GM19463 (cell line): ENCODE data around the gene CCT5.

Experiments used
- ATAC-seq: cut with Tn5 transposase; IDR thresholded peaks from one replicate; pipeline ENCODE4 v1.9.1; 2021; ENCODE audit warnings: mild to moderate bottlenecking, moderate library complexity; ENCODE audit not compliant: unreplicated experiment

Gene CCT5

DNA sequence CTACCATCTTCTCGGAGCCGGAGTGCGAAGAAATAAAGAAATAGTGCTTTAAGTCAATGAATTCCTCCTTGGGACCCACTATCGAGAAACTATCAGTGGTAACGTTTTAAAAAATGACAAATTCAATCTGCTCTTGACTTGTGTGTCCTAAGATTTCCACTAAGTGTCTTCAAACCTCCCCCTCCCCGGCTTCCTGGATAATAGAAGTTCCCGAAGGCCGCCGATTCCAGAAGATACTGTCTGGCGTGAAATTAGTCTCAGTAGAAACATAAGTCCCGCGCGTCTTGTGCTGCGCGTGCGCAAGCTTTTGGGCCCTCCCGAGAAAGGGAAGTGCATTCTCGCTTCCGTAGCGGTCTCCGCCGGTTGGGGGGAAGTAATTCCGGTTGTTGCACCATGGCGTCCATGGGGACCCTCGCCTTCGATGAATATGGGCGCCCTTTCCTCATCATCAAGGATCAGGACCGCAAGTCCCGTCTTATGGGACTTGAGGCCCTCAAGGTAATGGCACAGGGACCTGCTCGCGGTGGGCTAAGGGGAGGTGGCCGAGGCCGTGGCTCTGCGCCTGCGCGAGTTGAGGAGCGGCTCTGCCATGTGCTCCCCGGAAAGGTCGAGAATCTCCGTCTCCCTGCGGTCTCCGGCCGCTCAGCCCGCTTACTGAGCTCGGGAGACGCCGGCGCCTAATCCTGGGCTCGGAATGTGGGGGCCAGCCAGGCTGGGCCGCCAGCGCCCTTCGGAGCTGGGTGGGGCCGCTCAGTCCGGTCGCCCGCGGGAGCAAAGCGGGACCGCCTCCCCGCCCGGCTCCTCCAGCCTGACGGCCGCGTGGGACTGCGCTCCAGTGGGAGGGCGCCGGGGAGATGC, at the start of gene CCT5:
TSS of gene CCT5 (plus strand) at position 333 of the 858 bp plus-strand sequence. CDS start at position 394, 61 bp downstream.
- peak; percentile 70 for ATAC-seq

DNA sequence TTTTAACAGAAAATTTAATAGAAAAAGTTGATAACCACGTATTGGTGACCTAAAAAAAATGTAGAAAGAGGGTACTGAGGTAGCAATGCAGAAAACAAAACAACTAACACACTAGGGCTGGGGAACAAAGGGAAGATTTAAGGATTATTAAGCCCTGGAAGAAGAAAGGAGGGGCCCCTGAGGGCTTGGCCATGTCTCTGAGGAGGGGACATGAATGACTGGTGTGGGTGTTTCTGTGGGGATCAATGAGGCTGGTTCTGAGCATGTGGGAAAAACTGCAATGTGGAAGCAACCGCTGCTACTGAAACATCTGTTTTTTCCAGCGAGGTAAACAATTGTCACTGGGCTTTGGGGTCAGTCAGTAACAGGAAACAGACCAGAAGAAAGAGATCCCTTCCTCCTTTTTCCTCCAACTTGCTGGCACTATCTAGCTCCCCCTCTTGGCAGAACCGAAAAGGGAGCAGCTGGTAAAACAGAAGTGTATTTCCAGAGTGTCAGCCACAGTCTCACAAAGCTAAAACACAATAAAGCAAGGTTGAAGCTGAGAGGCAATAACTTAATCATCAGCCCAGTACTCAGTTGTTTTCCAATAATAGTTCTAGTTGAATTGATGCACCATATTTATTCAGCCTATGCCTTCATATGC, 48.7 kb upstream of the CCT5 start:
- ATAC-seq = no peak

DNA sequence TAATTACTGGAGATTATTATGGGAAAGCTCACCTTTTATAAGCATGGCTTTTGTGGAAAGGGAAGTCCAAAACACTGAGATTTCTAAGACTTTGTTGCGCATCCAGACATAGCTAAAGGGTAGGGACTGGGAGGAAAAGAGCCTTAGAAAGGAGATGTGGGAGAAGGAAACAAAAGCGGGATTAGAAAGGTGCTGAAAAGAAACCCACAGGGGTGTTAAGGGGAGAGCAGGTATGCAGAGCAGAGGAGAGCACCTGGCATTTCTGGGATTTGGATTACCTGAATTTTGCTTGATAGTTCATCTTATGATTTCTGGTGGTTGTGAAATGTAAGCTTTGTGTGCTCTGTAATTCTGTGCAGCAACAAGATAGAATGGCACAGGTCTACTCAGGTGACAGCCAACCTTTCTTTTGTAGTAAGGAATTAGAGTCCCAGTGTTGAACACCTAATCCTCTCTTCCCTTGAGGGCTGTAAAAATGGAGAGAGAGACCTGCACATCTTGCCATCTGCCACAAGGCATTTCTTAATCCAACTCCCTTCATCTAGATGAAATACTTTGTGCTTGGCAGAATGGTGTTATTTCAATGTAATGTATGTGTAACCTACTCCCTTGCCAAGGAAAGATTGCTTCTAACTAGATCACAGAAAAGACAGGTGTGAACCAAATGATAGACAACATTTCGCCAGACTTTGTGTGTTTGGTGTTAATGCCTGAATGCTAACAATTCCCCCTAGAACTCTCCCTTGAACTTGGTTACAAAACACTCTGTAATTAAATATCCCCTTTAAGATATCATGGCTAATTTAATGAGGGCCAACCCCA, 47.8 kb upstream of the CCT5 start:
- ATAC-seq = no peak

DNA sequence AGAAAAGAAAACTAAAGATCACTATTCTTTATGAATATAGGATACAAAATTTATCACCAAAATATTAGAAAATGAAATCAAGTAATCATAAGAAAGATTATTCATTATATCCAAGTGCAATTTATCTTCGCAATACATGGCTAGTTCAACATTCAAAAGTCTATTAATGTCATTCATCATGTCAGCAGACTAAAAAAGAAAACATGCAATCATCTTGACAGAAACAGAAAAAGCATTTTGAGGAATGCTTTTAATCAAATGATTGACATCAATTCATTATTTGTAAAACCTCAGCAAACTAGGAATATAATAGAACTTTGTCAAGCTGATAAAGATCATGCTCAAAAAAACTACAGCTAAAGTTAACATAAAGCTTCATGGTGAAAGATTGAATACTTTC, 41.1 kb upstream of the CCT5 start:
- ATAC-seq = no peak

DNA sequence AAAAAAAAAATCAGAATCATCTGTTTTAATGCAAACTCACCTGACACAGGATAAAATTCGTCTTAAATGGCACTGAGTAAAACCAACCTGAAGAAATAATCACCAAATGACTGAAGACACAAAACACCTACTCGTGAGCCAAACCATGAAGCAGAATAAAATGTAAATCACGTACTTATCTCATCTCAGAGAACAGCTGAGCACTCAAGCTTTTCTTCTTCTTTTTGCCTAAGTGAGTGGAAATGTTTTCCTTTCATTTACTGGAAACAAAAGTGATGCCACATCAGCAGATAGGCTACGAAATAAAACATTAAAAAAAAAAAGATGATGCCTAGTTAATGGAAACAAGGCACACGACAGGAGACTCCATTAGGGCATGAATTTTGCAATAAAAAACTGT, 36.8 kb upstream of the CCT5 start:
- ATAC-seq = no peak

DNA sequence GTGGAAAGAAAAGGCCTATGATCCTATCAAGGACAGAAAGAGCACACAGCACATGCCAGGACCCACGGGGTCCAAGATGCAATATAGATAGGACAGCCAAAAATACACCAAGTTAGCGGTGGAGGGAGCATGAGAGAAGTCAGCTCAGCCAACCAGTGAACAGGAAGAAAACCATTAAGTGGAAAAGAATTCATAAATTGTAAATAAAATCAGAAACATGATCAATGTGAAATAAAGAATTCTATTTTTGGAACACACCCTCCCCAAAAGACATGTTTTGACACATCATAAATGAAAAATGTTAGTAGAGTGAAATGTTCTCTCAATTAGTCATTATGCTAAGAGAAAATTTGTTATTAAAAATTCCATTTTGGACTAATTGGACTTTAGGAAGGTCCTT, 36.0 kb upstream of the CCT5 start:
- ATAC-seq = no peak

DNA sequence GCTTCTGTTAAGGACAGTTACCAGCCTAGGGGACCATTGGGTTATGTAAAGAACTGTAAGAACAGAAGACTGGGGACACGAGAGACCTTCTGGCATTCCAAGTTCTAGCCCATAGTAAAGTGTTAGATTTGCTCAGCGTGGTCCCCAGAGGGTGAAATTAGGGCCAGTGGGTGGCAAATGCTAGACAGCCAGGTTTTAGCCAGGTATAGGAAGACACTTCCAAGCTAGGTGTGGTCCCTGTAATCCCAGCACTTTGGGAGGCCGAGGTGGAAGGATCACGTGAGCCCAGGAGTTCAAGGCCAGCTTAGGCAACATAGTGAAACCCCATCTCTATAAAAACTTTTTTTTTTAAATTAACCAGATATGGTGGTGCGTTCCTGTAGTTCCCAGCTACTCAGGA, 34.7 kb upstream of the CCT5 start:
- no peak for ATAC-seq

DNA sequence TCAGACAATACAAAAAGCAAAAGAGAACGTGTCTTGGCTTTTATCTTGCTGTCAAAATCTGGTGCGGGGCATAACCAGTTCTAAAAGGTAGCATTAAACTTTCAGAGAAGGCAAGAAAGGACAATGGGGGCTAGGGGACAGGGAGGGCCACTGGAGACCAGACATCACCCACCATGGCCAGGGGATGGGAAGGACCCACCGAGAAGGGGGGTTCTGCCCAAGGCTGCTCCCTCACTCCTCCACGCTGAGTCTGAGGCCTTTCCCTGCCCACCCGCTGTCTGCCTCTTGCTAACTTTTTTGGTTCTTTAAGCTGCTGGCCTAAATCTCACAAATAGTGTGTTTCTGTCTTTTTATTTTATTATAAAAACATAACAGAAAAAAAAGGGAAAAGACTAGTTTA, 34.0 kb upstream of the CCT5 start:
- ATAC-seq = no peak

DNA sequence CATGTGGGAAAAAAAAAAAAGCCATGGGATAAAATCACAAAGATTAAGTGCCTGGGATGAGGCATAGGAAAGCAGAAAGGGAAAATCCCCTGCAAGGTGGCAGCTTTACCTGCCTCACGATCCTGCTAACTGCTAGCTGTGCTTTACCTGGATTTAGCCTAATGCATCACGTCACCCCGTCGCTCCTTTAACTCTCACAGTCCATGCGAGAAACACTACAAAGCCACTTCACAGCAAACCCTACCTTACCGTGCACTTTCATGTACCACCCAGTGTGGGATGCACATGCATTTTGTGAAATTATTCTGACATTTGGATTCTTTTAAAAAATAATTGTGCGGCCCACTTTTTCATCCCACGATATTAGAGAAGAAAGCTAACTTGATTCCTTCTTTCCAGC, 31.4 kb upstream of the CCT5 start:
- no peak for ATAC-seq

DNA sequence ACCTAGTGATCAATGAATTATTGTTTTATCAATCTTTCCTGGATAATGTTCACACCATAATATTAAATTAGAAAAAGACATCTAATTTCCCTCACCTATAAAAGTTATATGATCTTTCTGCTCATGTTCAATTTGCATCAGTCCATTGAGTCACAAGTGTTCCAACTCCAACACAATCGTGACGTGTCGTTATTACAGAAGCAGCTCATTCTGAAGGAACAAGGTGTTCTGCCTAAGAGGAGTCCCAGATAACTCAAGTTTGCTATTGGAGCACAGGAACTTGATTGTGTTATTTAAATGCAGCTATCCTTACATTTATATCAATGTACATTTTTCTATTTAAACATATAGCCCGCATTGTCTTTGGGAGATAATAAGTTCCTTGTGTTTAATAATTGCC, 31.0 kb upstream of the CCT5 start:
- no peak for ATAC-seq

DNA sequence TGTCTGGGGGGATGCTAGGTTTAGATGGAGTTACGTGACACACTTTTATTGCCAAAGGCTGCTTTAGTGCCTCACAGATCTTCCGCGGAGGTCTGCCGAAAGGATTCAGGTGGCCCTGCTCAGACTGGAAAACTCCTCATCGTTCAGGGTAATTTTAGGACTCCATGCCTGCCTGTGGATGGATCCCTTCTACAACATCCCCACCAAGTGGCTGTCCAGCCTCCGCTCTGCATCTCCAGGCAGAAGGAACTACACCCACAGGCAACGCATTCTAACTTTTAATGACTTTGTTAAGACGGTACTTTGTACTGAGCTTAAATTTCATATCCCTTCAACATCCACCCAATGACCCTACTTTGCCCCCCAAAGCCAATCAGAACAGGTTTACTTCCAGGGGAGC, 29.8 kb upstream of the CCT5 start:
- ATAC-seq = no peak

DNA sequence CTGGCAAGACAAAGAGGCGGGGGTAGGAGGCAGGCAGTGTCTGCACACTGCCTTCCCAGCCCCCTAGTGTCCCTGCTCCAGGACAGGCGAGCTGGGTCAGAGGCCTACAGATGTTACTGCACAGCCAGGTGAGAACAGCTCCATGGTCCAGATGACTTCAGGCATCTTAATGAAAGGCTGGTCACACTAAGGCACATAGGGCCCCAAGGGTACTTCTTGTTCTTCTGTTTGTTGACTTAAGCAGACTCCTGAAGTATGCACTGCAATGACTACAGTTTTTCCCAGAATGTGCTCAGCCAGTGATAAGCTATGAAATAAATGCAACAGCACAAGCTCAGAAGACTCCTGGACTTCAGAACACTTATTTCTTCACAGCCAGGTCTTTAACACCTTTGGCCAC, 27.8 kb upstream of the CCT5 start:
- no peak for ATAC-seq

DNA sequence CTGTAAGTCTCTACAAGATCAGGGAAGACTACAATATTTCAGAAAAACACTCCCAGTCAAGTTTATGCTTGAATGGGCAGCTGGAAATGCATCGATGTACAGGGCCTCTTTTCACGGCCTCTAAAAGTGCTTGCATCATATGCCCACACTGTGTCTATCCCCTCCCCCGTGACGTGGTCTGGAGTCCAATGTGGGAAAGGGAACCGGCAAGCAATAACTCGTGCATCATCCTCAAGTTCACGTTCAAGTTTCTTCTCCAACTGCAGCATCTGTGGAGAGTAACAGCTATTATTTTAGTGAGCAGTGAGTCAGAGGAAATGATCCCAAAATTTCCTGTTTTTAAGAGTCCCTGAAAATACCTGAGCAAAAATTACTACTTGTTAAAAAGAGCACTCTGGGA, 22.7 kb upstream of the CCT5 start:
- ATAC-seq = no peak

DNA sequence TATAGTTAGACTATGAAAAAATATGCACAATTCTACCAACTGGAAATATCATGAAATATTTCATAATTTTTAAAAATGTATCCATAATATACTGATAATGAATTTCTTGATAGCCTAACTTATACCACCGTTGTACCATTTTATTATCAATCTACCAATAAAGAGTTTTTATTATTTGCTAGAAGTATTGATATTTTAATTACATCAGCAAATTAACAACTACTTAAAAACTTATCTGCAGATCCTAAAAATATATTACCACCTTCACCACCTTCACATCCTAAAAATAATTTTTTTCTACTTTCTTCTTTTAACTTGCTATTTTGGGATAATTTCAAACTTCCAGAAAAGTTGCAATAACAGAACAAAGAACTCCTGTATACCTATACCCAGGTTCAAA, 21.8 kb upstream of the CCT5 start:
- ATAC-seq = no peak

DNA sequence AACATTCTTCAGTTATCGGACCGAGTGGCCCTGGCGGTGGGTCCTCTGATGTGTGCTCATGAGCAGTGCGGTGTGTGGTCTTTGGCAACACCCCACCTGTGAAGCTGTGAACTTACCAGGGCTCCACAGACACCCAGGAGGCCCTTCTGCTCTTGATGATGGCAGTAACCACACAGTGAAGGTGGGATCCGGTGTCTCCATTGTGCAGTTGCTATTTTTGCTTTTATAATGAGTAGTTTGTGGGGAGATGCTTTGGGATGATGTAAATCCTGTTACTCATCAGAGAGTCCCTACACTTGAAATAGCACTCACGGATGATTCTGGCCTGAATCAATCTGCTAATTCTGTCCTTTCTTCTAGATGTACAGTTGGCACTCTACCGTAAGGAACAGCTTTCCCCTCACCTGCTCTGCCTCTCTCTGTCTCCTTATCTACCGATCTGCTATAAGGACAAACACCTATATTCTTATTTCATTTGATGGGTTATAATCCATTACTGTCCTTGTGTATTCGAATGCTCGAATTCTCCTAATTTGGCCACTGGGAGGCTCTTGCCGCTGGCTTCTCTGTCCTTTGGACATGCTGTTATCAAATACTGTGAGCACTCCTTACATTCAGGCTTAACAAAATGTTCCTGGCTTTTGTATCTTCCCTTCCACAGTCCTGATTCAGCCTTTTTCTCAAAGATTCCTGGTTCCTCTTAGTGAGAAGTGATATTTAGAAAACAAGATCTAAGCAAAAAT, 20.6 kb upstream of the CCT5 start:
- no peak for ATAC-seq

DNA sequence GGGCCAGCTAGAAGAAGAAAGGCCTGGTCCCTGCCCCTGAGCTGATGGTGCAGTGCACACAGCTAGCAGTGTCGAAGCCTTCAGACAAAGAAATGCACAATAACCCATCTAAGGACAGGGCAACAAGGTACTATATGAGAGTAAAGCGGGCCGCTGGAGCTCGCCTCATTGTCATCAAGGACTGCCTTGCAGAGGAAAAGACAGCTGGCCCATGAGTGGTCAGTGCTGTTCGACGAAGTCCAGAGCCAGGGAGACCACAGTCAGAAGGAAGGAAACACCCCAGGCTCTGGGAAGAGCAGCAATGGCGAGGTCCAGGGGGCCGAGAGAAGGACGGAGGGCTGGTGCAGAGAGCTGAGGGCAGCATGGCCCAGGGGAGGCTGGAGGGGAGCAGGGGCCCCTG, 17.7 kb upstream of the CCT5 start:
- no peak for ATAC-seq

DNA sequence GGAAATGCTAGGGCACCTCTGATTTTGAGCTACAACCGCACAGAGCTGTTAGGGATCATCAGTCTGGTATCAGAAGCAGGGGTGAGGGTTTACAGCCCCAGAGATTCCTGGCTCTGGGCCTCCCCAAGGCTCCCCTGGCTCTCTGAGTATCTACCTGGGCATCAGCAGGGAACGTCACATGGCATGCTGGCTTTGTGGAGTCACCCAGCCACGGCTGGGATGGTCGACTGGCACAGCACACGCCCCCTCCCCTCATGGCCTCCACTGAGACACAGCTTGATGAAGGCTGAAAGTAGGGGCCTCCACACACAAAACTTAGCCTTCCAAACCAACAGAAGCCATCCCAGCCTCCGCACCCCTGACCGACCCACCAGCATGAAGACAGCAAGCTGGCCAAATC, 17.1 kb upstream of the CCT5 start:
- ATAC-seq = no peak

DNA sequence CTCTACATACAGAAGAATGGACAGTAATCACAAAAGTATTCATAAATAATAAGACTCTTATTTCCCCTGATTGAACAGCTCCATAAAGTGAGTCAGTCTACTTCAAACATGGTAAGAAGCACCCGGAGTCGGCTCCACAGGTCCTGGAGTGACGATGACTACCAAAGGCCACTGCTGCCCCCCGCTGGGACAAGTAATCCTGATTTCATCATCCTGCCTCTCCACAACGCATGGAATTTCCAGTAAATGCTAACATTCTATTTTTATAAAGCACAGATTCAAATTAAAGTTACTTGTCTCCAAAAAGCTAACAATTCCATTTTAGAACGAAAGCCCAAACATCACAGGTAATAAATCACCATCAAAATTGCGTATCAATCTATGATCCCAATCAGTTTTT, 16.6 kb upstream of the CCT5 start:
- ATAC-seq = no peak

DNA sequence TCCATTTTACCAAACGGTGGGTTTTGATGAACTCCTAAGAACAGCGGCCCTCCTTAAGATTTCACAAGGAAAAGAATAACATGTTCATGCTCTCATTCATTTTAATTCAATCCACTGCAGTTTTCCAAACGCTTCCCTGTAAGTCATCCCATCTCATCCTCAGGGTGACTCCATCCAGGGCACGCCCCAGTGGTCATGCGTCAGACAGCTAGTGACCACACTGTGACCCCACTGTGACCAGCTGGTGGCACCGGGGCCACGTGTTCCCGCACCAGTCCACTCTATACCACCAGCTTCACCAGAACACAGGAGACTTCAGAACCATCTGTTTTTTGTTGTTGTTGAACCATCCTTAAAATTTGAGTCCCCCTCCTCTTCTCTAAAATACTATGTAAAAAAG, 14.7 kb upstream of the CCT5 start:
- ATAC-seq = no peak

DNA sequence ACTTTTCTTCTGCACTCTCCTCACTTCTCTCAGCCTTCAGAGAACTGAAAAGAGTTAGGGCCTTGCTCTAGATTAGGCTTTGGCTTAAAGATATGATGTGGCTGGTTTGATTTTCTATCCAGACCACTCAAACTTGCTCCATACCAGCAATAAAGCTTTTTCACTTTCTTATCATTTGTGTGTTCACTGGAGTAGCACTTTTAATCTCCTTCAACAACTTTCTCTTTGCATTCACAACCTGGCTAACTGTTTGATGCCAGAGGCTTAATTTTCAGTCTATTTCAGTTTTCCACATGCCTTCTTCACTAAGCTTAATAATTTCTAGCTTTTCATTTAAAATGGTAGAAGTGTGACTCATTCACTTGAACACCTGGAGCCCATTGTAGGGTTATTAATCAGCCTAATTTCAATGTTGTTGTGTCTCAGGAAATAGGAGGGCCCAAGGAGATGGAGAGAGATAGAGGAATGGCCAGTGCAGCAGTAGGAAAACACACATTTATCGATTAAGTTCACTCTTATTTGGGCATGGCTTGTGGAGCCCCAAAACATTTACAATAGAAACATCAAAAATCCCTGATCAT, 6.3 kb upstream of the CCT5 start:
- peak; percentile 74 for ATAC-seq
